PFSK-1 (cell line): Measurements from ENCODE around the gene PROB1.

ENCODE experiments used
- FOXP2 ChIP-seq: optimal IDR thresholded peaks from 2 replicates; pipeline ENCODE3; 2011; ENCODE audit warnings: borderline replicate concordance, control low read depth, inconsistent platforms; ENCODE audit not compliant: insufficient read depth; ENCODE audit errors: extremely low read length, extremely low read depth
- POLR2AphosphoS5 ChIP-seq: IDR thresholded peaks from 2 replicates; pipeline ENCODE4 v1.6.1; 2012; ENCODE audit warnings: low read depth, mild to moderate bottlenecking, control low read depth, low read length, moderate library complexity
- SIN3A ChIP-seq: IDR thresholded peaks from 2 replicates; pipeline ENCODE4 v1.6.1; 2012; ENCODE audit warnings: mild to moderate bottlenecking, low read length, moderate library complexity, borderline replicate concordance; ENCODE audit not compliant: insufficient read depth
- TAF1 ChIP-seq: IDR thresholded peaks from 2 replicates; pipeline ENCODE4 v1.6.1; 2012; ENCODE audit warnings: low read length, control low read depth, borderline replicate concordance; ENCODE audit not compliant: insufficient read depth
- TF ChIP-seq, protein P1 (sequence below), 2 experiments: IDR thresholded peaks; 2 replicates each; pipeline versions ENCODE4 v1.6.1 to v1.8.0; 2011 to 2012; ENCODE audit warnings: low read depth in 2 of 2, low read length in 2 of 2, control low read depth in 1 of 2, inconsistent platforms in 1 of 2, mild to moderate bottlenecking in 1 of 2, moderate library complexity in 1 of 2; ENCODE audit not compliant: insufficient read depth in 1 of 2

PROB1 gene

DNA sequence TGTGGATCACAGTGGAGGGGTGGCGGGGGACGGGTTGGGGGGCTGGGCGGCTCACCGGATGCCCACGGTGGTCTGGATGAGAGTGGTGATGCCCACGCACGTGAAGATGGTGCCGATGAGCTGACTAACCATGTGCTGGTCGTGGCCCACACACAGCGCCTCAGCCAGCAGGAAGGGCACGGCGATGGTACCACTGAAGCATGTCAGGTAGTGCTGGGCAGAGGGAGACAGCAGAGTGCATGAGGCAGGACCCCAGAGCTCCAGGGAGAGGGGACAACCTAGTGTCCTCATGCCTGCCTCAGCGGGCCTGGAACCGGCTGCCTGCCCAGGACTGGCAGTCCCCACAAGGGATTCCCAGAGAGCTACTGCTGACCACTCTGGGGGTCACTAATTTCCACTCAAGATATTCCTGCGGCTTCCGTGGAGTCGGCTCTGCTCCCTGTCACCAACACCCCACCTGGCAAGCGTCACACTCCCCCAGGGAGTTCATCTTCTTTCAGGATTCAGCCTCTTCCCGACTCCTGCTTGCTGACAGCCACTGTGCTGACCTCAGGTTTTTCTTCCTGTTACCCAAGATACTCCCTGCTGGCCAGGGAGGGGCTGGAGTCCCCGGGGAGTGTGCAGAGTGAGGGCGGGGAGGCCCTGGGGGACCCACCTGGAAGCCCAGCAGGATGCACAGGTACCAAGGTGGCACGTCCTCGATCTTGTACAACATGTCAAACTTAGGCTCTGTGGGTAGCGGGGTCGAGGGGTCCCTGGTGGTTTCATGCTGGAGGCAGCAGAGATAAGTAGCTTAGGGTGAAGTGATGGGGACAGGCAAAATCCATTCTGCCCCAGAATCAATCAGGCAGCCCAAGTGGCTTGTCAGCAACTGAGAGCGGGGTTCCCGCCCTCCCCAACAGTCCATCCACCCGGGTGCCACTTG is 12.8 kb downstream of the PROB1 start:
- TF ChIP-seq TAF1 (no peak), POLR2AphosphoS5 (no peak), SIN3A (no peak), FOXP2 (no peak)
- TF ChIP-seq, protein P1, sequence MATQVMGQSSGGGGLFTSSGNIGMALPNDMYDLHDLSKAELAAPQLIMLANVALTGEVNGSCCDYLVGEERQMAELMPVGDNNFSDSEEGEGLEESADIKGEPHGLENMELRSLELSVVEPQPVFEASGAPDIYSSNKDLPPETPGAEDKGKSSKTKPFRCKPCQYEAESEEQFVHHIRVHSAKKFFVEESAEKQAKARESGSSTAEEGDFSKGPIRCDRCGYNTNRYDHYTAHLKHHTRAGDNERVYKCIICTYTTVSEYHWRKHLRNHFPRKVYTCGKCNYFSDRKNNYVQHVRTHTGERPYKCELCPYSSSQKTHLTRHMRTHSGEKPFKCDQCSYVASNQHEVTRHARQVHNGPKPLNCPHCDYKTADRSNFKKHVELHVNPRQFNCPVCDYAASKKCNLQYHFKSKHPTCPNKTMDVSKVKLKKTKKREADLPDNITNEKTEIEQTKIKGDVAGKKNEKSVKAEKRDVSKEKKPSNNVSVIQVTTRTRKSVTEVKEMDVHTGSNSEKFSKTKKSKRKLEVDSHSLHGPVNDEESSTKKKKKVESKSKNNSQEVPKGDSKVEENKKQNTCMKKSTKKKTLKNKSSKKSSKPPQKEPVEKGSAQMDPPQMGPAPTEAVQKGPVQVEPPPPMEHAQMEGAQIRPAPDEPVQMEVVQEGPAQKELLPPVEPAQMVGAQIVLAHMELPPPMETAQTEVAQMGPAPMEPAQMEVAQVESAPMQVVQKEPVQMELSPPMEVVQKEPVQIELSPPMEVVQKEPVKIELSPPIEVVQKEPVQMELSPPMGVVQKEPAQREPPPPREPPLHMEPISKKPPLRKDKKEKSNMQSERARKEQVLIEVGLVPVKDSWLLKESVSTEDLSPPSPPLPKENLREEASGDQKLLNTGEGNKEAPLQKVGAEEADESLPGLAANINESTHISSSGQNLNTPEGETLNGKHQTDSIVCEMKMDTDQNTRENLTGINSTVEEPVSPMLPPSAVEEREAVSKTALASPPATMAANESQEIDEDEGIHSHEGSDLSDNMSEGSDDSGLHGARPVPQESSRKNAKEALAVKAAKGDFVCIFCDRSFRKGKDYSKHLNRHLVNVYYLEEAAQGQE (IDR thresholded peaks at IDR 0.05; ENCODE audit: insufficient read depth in 1 of 2, low read depth in 2 of 2, low read length in 2 of 2) = no peak

DNA sequence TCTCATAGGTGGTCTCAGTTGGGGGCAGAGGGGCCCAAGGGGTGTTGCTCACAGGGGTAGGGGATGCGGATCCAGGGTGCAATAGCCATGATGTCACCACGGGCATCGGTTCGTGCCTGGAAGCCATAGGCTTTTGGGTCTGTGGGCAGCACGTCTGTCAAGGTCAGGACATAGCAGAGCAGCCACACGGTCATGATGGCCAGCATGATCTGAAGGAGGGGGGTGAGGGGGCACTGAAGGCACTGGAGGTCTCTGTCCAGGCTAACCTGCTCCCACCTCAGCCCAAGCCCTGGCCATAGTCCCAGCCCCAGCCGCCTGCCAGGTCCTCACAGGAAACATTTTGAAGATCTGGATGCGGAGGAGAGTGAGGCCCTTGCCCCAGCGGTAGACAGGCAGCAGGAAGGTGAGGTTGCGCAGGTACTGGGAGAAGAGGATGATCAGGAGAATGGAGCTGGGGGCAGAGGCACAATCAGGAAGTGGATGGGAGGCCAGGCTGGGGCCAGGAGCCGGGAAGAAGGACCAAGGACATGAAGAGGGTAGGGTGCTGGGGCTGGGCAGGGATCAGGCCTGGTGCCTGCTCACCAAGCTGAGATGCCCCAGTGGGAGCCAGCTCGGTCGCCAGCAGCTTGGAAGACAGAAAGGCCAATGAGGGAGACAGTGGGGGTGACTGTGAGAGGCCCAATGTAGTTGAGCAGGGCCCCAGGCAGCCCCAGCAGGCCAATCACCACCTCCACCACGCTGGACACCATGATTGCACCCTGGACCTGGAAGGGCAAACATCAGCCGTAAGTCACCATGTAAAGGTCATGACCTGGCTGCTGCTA is 15.1 kb downstream of the PROB1 start:
- TF ChIP-seq TAF1 (no peak), SIN3A (no peak), POLR2AphosphoS5 (no peak), FOXP2 (no peak)
- TF ChIP-seq, protein P1 (IDR thresholded peaks at IDR 0.05; ENCODE audit: insufficient read depth in 1 of 2, low read depth in 2 of 2, low read length in 2 of 2) = no peak

DNA sequence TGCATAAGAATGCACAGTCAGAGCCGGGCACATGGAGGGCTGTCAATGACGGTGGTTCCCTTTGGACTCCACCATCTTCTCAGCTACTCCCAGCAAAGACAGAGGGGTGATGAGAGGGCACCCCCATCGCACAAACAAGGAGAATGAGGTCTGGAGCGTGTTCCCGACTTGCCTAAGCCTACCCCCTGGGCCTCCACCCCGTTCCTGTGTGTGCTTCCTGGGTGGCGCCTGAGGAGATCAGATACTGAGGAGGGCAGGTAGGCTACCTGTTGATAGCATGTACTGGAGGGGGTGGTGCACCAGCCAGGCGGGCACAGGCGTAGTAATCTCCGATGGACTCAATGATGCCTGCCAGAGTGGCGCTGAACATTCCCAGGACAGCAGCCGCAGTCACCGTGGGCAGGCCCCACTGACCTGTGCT is 16.0 kb downstream of the PROB1 start:
- TF ChIP-seq FOXP2 (no peak), SIN3A (no peak), POLR2AphosphoS5 (no peak), TAF1 (no peak)
- TF ChIP-seq, protein P1 (IDR thresholded peaks at IDR 0.05; ENCODE audit: insufficient read depth in 1 of 2, low read depth in 2 of 2, low read length in 2 of 2) = no peak

DNA sequence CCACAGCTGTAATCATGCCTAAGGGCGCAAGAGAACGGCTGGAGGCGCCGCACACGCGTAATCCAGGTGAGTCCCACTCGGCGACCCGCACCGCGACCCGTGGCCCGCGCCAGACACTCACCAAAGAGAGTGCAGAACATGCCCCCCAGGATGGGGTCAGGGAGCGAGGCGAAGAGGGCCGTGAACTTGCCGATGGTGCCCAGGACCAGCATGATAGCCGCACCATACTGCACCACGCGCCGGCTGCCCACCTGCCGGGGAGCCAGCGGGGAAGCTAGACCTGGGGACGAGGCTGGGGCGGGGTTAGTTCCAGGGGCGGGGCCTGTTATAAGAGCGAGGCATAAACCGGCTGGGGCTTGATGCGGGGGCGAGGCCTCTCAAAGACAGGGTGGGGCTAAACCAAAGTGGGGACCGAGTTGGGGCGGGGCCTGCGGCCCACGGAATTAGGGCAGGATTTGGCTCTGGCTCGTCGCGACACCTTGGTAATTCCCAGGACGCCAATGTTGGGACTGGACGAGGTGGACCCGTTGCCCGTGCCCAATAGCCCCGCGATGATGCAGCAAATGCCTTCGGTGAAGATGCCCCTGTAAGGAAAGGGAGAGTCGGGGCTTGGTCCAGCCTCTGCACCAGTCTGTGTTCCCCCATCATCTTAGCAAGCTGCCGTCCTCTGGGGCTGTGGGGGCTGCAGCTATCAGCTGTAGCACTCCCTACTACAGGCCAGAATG is 16.6 kb downstream of the PROB1 start:
- TF ChIP-seq TAF1 = no peak
- TF ChIP-seq POLR2AphosphoS5 = no peak
- TF ChIP-seq, protein P1 (IDR thresholded peaks at IDR 0.05; ENCODE audit: insufficient read depth in 1 of 2, low read depth in 2 of 2, low read length in 2 of 2) = no peak
- TF ChIP-seq SIN3A = no peak
- no peak for TF ChIP-seq FOXP2
